Esophagus muscularis mucosa (tissue), 3 donors: Measurements from ENCODE around the gene UBTD2.

Source experiments
- EP300 ChIP-seq: sonication (generic); formaldehyde crosslinking; IDR thresholded peaks from one replicate; pipeline ENCODE4 v1.6.1; 2017; ENCODE audit warnings: antibody characterized with exemption
- TF ChIP-seq, protein P1 (sequence below), 3 experiments: fragments of 200-600 bp in 2 of 3; fragments of 450-650 bp in 1 of 3; sonication (generic) in 2 of 3; IDR thresholded peaks; one replicate each; pipeline ENCODE4 v1.5.1; 2017 to 2019; ENCODE audit warnings: antibody characterized with exemption in 3 of 3, mild to moderate bottlenecking in 2 of 3, moderate library complexity in 1 of 3

DNA sequence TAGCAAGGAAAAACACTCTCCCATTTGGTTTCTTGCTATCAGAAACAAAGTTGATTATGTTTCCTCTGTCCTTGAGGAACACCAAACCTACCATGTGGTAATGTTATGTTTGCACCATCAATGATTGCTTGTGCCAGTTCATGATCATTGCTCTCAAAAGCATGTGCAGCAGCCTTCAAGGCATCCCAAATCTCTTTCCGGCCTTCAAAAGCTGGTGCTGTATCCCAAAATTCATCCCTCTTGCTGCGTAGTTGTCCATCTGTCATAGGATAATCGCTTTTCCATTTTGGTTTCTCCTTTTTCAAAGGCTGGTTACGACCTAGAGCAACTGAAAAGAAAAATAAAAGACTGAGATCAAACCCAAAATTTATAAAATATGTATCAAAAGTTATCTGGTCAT is 49.5 kb downstream of the UBTD2 start:
- TF ChIP-seq, protein P1, sequence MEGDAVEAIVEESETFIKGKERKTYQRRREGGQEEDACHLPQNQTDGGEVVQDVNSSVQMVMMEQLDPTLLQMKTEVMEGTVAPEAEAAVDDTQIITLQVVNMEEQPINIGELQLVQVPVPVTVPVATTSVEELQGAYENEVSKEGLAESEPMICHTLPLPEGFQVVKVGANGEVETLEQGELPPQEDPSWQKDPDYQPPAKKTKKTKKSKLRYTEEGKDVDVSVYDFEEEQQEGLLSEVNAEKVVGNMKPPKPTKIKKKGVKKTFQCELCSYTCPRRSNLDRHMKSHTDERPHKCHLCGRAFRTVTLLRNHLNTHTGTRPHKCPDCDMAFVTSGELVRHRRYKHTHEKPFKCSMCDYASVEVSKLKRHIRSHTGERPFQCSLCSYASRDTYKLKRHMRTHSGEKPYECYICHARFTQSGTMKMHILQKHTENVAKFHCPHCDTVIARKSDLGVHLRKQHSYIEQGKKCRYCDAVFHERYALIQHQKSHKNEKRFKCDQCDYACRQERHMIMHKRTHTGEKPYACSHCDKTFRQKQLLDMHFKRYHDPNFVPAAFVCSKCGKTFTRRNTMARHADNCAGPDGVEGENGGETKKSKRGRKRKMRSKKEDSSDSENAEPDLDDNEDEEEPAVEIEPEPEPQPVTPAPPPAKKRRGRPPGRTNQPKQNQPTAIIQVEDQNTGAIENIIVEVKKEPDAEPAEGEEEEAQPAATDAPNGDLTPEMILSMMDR (IDR thresholded peaks at IDR 0.05), result no peak
- TF ChIP-seq EP300, result no peak
